GM19238 (cell line): ENCODE results near the gene SMOC2.
"Not testable (repeated sequence)": the region's sequence is repeated elsewhere in the genome, so short reads cannot be mapped to it uniquely, and the experiment has no call there.

ENCODE experiments used
- DNase-seq: peaks from one replicate; pipeline ENCODE4 v3.0.0; 2011; ENCODE audit warnings: low spot score; ENCODE audit not compliant: insufficient read length

SMOC2 gene

GRCh38 chr6:168705271-168705670, 264.3 kb downstream of the SMOC2 start:
- DNase-seq: not testable (repeated sequence)

GRCh38 chr6:168706471-168707177, 265.6 kb downstream of the SMOC2 start:
- no peak for DNase-seq

GRCh38 chr6:168708526-168708925, 267.5 kb downstream of the SMOC2 start:
- DNase-seq: no peak

GRCh38 chr6:168708984-168709383, 268.0 kb downstream of the SMOC2 start:
- DNase-seq: no peak

- no peak for DNase-seq
These were observed 268.4 kb downstream of the SMOC2 start for GRCh38 chr6:168709390-168709789.

GRCh38 chr6:168709991-168710390, 269.0 kb downstream of the SMOC2 start:
- no peak for DNase-seq

- DNase-seq: no peak
These were observed 270.2 kb downstream of the SMOC2 start for GRCh38 chr6:168711049-168711640.

GRCh38 chr6:168711666-168712300, 270.8 kb downstream of the SMOC2 start:
- no peak for DNase-seq

GRCh38 chr6:168712993-168713392, 272.0 kb downstream of the SMOC2 start:
- DNase-seq: no peak

GRCh38 chr6:168713839-168714238, 272.9 kb downstream of the SMOC2 start:
- DNase-seq: no peak

GRCh38 chr6:168714547-168715260, 273.7 kb downstream of the SMOC2 start:
- no peak for DNase-seq

- DNase-seq: no peak
These were observed 274.9 kb downstream of the SMOC2 start for GRCh38 chr6:168715643-168716481.

GRCh38 chr6:168716581-168716980, 275.6 kb downstream of the SMOC2 start:
- DNase-seq: no peak

GRCh38 chr6:168717491-168717890, 276.5 kb downstream of the SMOC2 start:
- DNase-seq: no peak
